PFSK-1 (cell line): ENCODE data around the gene SYTL2.

ENCODE experiments used
- FOXP2 ChIP-seq: optimal IDR thresholded peaks from 2 replicates; pipeline ENCODE3; 2011; ENCODE audit warnings: borderline replicate concordance, control low read depth, inconsistent platforms; ENCODE audit not compliant: insufficient read depth; ENCODE audit errors: extremely low read length, extremely low read depth
- POLR2AphosphoS5 ChIP-seq: IDR thresholded peaks from 2 replicates; pipeline ENCODE4 v1.6.1; 2012; ENCODE audit warnings: low read depth, mild to moderate bottlenecking, control low read depth, low read length, moderate library complexity
- REST ChIP-seq, 2 experiments: IDR thresholded peaks; 2 replicates each; pipeline versions ENCODE4 v1.6.1 to v1.8.0; 2011 to 2012; ENCODE audit warnings: low read depth in 2 of 2, low read length in 2 of 2, control low read depth in 1 of 2, inconsistent platforms in 1 of 2, mild to moderate bottlenecking in 1 of 2, moderate library complexity in 1 of 2; ENCODE audit not compliant: insufficient read depth in 1 of 2
- SIN3A ChIP-seq: IDR thresholded peaks from 2 replicates; pipeline ENCODE4 v1.6.1; 2012; ENCODE audit warnings: mild to moderate bottlenecking, low read length, moderate library complexity, borderline replicate concordance; ENCODE audit not compliant: insufficient read depth
- TAF1 ChIP-seq: IDR thresholded peaks from 2 replicates; pipeline ENCODE4 v1.6.1; 2012; ENCODE audit warnings: low read length, control low read depth, borderline replicate concordance; ENCODE audit not compliant: insufficient read depth

Gene SYTL2

GRCh38 chr11:85745626-85746025 is 65.3 kb downstream of the SYTL2 start:
- TF ChIP-seq POLR2AphosphoS5 = no peak
- no peak for TF ChIP-seq TAF1
- TF ChIP-seq SIN3A = no peak

GRCh38 chr11:85742873-85743275 is 68.1 kb downstream of the SYTL2 start:
- TF ChIP-seq TAF1 (no peak), FOXP2 (no peak), REST (IDR thresholded peaks at IDR 0.05; ENCODE audit: insufficient read depth in 1 of 2, low read depth in 2 of 2, low read length in 2 of 2) (no peak), SIN3A (no peak), POLR2AphosphoS5 (no peak)

GRCh38 chr11:85742348-85742747 is 68.6 kb downstream of the SYTL2 start:
- TF ChIP-seq FOXP2 (no peak), TAF1 (no peak), REST (IDR thresholded peaks at IDR 0.05; ENCODE audit: insufficient read depth in 1 of 2, low read depth in 2 of 2, low read length in 2 of 2) (no peak), SIN3A (no peak), POLR2AphosphoS5 (no peak)

GRCh38 chr11:85740481-85741400 is 70.2 kb downstream of the SYTL2 start:
- TF ChIP-seq FOXP2 (no peak), REST (IDR thresholded peaks at IDR 0.05; ENCODE audit: insufficient read depth in 1 of 2, low read depth in 2 of 2, low read length in 2 of 2) (no peak), SIN3A (no peak), POLR2AphosphoS5 (no peak), TAF1 (no peak)

GRCh38 chr11:85737738-85738137 is 73.2 kb downstream of the SYTL2 start:
- TF ChIP-seq TAF1 (no peak), REST (IDR thresholded peaks at IDR 0.05; ENCODE audit: insufficient read depth in 1 of 2, low read depth in 2 of 2, low read length in 2 of 2) (no peak), POLR2AphosphoS5 (no peak), SIN3A (no peak), FOXP2 (no peak)
